Body of pancreas (tissue), 4 donors: ENCODE measurements around the gene ADAMTS15.

Experiments
- POLR2A ChIP-seq, 3 donors: fragments of 450-650 bp; IDR thresholded peaks; one replicate each; pipeline ENCODE4 v1.6.1; 2016; ENCODE audit warnings: antibody characterized with exemption in 3 of 3, mild to moderate bottlenecking in 2 of 3
- TF ChIP-seq, protein P1 (sequence below), 7 experiments: fragments of 450-650 bp in 4 of 7; fragments of 200-600 bp in 3 of 7; sonication (generic) in 3 of 7; IDR thresholded peaks; one replicate each; pipeline ENCODE4 v1.5.1; 2016 to 2019; ENCODE audit warnings: antibody characterized with exemption in 7 of 7

DNA sequence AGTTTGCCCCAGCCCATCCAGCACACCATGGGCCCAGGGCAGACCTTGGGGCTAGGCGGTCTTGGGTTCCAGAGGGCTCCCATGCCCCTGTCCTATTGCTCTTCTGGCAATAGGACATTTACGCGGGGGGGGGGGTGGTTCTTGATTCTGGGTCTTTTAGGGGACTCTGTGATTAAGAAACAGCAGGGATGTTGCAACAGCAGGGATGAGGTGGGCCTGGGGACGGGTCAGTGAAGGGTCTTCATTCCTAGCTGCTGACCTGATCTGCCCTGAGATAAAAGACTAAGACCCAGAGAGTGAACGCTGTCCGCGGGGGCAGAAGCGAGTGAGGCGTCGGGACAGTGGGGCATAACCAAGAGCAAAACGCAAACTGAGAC, 418 bp upstream of the ADAMTS15 start:
- no peak for TF ChIP-seq POLR2A (IDR thresholded peaks at IDR 0.05)
- TF ChIP-seq, protein P1, sequence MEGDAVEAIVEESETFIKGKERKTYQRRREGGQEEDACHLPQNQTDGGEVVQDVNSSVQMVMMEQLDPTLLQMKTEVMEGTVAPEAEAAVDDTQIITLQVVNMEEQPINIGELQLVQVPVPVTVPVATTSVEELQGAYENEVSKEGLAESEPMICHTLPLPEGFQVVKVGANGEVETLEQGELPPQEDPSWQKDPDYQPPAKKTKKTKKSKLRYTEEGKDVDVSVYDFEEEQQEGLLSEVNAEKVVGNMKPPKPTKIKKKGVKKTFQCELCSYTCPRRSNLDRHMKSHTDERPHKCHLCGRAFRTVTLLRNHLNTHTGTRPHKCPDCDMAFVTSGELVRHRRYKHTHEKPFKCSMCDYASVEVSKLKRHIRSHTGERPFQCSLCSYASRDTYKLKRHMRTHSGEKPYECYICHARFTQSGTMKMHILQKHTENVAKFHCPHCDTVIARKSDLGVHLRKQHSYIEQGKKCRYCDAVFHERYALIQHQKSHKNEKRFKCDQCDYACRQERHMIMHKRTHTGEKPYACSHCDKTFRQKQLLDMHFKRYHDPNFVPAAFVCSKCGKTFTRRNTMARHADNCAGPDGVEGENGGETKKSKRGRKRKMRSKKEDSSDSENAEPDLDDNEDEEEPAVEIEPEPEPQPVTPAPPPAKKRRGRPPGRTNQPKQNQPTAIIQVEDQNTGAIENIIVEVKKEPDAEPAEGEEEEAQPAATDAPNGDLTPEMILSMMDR (IDR thresholded peaks at IDR 0.05) = no peak
